Gastrocnemius medialis (tissue), 4 donors: ENCODE measurements around the gene NAPEPLD. TPM values are rescaled to one million over a fixed set of nuclear protein-coding genes. Genes with fewer than 3 reads are reported as not detected.
"Not testable (repeated sequence)": the region's sequence is repeated elsewhere in the genome, so short reads cannot be mapped to it uniquely, and the experiment has no call there.

ENCODE experiments used
- ATAC-seq, 2 donors: fragments of 150-250 bp; one replicate each; pipeline ENCODE4 v1.9.1; 2016
- DNase-seq, 2 donors: peaks; one replicate each; pipeline ENCODE4 v3.0.0-alpha.2; 2019
- H3K27ac ChIP-seq, 4 donors: fragments of 200-600 bp; sonication (generic); 1 replicate in 1 of 4; 2 replicates in 3 of 4; pipeline ENCODE4 v1.5.1; 2016 to 2018; ENCODE audit warnings: mild to moderate bottlenecking in 2 of 4, moderate library complexity in 1 of 4
- H3K27me3 ChIP-seq, 3 donors: fragments of 200-600 bp; sonication (generic) in 2 of 3; 1 replicate in 1 of 3; 2 replicates in 2 of 3; pipeline versions ENCODE4 v1.5.1 to v1.6.0; 2016 to 2019; ENCODE audit warnings: mild to moderate bottlenecking in 1 of 3, moderate library complexity in 1 of 3
- H3K36me3 ChIP-seq, 2 donors: fragments of 200-600 bp; sonication (generic) in 1 of 2; one replicate each; pipeline ENCODE4 v1.5.1; 2017 to 2018
- H3K4me1 ChIP-seq, 2 donors: fragments of 200-600 bp; sonication (generic) in 1 of 2; one replicate each; pipeline ENCODE4 v1.5.1; 2016 to 2017; ENCODE audit warnings: mild to moderate bottlenecking in 2 of 2
- H3K4me3 ChIP-seq, 4 donors: fragments of 200-600 bp; sonication (generic) in 3 of 4; 1 replicate in 1 of 4; 2 replicates in 3 of 4; pipeline ENCODE4 v1.5.1; 2016 to 2019; ENCODE audit warnings: mild to moderate bottlenecking in 2 of 4
- H3K9me3 ChIP-seq, 3 donors: fragments of 200-600 bp; sonication (generic) in 2 of 3; 1 replicate in 1 of 3; 2 replicates in 2 of 3; pipeline ENCODE4 v1.5.1; 2016 to 2019
- POLR2A ChIP-seq, 2 donors: fragments of 450-650 bp; IDR thresholded peaks; one replicate each; pipeline ENCODE4 v1.6.1; 2017; ENCODE audit warnings: antibody characterized with exemption in 2 of 2, mild to moderate bottlenecking in 2 of 2, moderate library complexity in 2 of 2
- in situ Hi-C, 4 donors: fragments of 200-750 bp; cut with MboI; loops; one replicate each; pipeline versions ENCODE4 v1.15.0 to v1.8.0; 2017; ENCODE audit warnings: low sequenced_read_pairs in 4 of 4
- intact Hi-C: fragments of 100-400 bp; cut with DNase I; formaldehyde crosslinking; loops from one replicate; pipeline ENCODE4 v1.15.1; 2023; ENCODE audit warnings: low total_unique reads
- total RNA-seq, 4 donors: library from RNA; depleted of rRNA; stranded (reverse); fragments of >200 nt; gene quantifications; one replicate each; pipeline versions ENCODE4 v1.1.0 to v1.2.3, GENCODE V29; 2016
- TF ChIP-seq, protein P1 (sequence below), 5 experiments: fragments of 450-650 bp in 3 of 5; fragments of 200-600 bp in 2 of 5; sonication (generic) in 2 of 5; IDR thresholded peaks in 4 of 5; conservative IDR thresholded peaks in 1 of 5; 1 replicate in 4 of 5; 2 replicates in 1 of 5; pipeline ENCODE4 v1.5.1; 2016 to 2019; ENCODE audit warnings: antibody characterized with exemption in 5 of 5, mild to moderate bottlenecking in 3 of 5, moderate library complexity in 3 of 5

The NAPEPLD gene
- total RNA-seq, result 1 to 10 TPM; 2.3 to 5.7 (median 4.0) TPM

DNA sequence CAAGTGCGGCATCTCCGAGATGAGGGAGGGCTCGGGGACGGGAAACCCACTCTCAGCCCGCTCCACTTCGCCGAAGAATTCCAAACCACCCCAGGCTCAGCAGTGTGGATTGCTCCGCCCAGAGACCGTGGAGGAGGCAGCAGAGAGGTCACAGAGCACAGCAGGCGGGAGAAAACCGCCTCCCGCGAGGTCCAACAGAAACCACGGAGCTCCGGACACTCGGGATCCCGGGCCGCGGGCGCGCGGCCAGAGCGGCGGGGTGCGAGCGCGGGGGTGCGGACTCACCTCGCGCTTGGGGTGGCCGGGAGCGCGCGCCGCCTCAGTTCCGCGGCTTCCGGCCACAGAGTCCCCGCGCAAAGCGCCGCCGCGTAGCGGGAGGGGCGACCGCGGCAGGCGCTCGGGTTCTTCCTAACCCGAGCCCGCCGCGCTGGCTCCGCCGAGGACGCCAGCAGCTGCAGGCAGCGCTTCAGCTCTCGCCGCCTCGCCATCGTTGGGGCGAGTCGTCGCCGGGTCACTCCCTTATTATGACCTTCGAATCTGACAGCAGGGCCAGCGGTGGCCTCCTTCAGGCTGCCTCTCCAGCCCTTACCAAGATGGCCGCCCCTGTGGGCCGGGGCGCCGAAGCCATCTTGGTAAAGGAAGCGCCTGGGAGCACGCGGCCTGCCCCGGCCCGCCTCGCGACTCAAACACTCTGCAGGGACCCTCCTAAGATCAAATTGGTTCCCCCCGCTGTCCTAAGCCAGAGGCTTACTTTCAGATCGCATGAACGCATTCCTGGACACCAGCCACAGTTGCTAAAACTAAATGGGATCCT is at the start of gene NAPEPLD:
Gene NAPEPLD, minus strand, starts transcription at position 106 of the 814 bp plus-strand sequence. CDS start 20,323 bp downstream, outside the sequence.
- peak within 1 kb of the TSS; percentile 69 to 94 (median 81) for H3K4me3 ChIP-seq
- TF ChIP-seq POLR2A (IDR thresholded peaks at IDR 0.05), result peak; percentile 44 to 45
- TF ChIP-seq, protein P1, sequence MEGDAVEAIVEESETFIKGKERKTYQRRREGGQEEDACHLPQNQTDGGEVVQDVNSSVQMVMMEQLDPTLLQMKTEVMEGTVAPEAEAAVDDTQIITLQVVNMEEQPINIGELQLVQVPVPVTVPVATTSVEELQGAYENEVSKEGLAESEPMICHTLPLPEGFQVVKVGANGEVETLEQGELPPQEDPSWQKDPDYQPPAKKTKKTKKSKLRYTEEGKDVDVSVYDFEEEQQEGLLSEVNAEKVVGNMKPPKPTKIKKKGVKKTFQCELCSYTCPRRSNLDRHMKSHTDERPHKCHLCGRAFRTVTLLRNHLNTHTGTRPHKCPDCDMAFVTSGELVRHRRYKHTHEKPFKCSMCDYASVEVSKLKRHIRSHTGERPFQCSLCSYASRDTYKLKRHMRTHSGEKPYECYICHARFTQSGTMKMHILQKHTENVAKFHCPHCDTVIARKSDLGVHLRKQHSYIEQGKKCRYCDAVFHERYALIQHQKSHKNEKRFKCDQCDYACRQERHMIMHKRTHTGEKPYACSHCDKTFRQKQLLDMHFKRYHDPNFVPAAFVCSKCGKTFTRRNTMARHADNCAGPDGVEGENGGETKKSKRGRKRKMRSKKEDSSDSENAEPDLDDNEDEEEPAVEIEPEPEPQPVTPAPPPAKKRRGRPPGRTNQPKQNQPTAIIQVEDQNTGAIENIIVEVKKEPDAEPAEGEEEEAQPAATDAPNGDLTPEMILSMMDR (IDR thresholded peaks at IDR 0.05 in 4 of 5, conservative IDR thresholded peaks at IDR 0.05 in 1 of 5), result peak in 1 of 5 experiments; percentile 15
- peak within 1 kb of the TSS; percentile 84 to 96 (median 92) for H3K27ac ChIP-seq
- in situ Hi-C loops (loop anchor here in 1 of 4 donors (10.0 kb wide), 1 partner anchor 64 kb away; no protein-coding TSS in a partner anchor), intact Hi-C loops (loop anchor here (2.0 kb wide), 1 partner anchor 74 kb away; the partner anchor contains the start of genes ARMC10 and FBXL13)
- peak; percentile 60 to 82 for DNase-seq
- ATAC-seq, result peak; percentile 92 to 95
- no peaks in the 10 kb centered on the region for H3K36me3 ChIP-seq
- H3K4me1 ChIP-seq, result peaks cover 25 to 29% of the 10 kb centered on the region in 2 donors
- no peaks in the 10 kb centered on the region for H3K9me3 ChIP-seq
- H3K27me3 ChIP-seq, result no peaks in the 10 kb centered on the region

DNA sequence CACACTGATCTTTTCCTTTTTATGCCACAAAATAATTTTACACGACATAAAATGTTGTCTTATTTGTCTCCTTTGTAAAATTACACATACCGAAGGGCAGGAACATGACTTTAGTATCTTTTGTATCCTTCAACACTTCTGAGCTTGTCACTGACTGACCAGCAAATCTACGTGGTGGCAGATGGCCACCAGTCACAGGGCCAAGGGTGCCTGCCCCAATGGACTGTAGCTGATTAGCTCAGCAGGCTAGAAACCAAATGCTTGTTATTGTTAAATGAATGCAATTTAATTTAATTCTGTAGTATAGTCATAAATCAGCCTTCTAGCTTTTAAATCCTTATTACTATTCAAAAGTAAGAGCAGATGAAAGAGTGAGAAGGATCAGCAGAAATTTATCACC is 49.2 kb upstream of the NAPEPLD start:
- DNase-seq, ATAC-seq, H3K27me3 ChIP-seq, intact Hi-C loops, H3K27ac ChIP-seq, H3K9me3 ChIP-seq, H3K36me3 ChIP-seq, in situ Hi-C loops, H3K4me1 ChIP-seq, H3K4me3 ChIP-seq: not testable (repeated sequence)

DNA sequence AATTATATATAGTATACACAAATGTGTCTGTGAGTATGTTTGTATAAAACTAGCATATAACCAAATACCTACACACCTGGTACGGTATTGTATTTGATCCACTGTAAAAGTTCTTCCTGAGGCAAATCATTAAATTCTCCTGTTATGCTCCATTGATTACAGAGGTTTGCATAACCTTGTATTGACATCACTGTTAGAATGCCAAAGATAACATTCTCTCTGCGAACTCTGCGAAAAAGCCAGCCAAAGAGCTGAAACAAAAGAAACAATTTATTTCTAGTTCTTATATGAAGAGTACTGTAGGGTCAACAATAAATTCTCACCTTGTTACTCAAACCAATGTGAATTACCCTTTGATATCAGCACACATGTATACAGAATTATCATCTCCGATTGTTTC is 46.5 kb upstream of the NAPEPLD start:
- in situ Hi-C loops, DNase-seq, H3K9me3 ChIP-seq: not testable (repeated sequence)

DNA sequence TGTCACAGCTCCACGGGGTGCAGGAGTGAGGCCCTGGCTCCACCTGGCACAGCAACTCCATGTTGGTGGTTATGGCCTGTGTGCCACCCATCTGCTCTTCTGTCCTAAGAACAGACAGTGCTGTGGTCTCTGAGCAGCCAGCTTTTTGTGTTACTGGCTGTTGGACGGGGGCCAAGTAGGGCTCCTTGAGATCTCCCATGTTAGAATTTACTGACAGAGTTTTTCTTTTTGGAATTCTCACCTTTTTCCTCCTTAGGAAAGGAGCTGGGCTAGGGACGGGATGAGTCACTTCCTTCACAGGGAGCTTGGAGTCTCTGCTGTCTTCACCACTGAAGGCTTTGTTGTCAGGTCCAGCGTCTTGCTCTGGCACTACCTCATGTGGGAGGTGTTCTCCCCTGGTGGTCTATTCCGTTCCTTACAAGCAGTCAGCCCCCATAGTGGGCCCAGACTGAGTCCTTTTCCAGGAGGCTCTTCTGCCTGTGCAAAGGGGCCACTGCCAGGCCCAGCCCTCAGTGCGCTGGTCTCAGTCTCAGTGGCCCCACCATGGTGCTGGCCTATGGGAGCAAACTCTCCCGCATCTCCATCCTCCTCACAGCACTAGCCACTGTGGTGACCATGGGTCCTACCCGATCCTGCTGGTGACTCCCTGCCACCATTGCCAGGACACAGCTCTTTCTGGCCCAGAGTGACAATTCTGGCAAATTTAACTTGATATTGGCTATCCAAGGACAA is 23.7 kb upstream of the NAPEPLD start:
- H3K27me3 ChIP-seq, intact Hi-C loops, in situ Hi-C loops, H3K4me1 ChIP-seq, DNase-seq, H3K27ac ChIP-seq, H3K4me3 ChIP-seq, ATAC-seq, H3K9me3 ChIP-seq, H3K36me3 ChIP-seq: not testable (repeated sequence)

More for the DNA sequence above, 46.5 kb upstream of the NAPEPLD start:
- intact Hi-C loops, H3K36me3 ChIP-seq, H3K27ac ChIP-seq, ATAC-seq, H3K4me3 ChIP-seq, H3K27me3 ChIP-seq, H3K4me1 ChIP-seq: not testable (repeated sequence)

DNA sequence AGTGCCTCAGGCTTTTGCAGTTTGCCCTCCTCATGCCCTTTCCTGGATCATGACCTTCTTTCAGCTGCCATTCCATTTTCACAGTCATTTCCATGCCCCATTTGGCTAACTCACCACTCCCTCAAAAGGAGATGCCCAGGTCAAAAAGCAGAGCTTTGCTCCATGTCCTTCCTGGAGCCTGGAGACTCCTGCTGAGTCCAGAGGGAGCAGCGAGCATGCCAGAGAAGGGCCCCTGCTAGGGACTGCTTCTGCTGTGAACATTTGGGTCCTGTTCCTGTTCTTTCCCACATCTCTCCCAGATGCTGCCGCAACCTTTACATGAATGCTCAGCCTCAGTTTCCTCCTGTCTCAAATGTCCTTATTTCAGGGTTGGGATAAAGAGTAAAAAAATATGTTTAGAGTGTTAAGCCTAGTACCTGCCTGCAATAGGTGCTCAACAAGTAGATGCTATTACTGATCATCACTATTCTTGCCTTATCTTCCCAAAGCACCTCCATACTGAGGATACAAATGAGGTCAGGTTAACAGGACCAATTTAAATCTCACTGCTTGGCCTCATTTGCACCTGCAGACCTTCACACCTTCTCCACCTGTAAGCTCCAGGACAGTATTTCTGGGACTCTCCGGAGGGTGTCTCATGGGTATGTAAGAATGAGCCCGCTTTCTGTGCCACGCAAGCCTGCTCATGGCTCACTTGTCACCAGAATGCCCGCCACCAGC is 23.0 kb upstream of the NAPEPLD start:
- DNase-seq, intact Hi-C loops, H3K4me3 ChIP-seq, H3K9me3 ChIP-seq, H3K27me3 ChIP-seq, H3K4me1 ChIP-seq, ATAC-seq, H3K36me3 ChIP-seq, in situ Hi-C loops, H3K27ac ChIP-seq: not testable (repeated sequence)

DNA sequence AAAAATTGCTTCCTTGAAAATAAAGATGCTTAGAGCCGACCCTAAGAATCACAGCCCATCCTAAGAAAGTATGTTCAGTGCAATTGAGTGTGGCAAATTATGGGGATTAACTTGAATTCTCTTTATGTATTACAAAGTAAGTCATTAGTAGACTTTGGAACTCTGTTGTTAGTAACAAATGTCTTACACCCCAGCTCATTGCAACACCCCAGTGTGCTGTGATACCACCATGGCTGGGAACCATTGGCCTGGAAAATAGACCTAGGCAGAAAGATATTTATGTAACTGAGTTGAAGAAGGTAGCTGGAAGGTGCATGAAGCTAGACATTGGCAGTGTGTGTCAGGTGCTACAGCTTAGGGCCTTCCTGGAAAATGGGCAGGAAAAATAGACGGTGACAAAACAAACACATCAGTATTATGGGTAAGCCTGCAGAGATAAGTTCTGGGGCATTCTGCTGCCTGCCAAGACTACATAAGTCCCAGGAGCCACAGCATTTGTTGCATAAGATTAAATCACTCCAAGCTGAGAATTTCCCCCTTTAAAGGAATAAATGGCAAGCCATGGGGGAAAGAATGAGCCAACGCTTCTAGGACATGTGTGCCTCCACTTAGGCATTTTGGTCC is 18.1 kb upstream of the NAPEPLD start:
- ATAC-seq, H3K27ac ChIP-seq, in situ Hi-C loops: not testable (repeated sequence)

DNA sequence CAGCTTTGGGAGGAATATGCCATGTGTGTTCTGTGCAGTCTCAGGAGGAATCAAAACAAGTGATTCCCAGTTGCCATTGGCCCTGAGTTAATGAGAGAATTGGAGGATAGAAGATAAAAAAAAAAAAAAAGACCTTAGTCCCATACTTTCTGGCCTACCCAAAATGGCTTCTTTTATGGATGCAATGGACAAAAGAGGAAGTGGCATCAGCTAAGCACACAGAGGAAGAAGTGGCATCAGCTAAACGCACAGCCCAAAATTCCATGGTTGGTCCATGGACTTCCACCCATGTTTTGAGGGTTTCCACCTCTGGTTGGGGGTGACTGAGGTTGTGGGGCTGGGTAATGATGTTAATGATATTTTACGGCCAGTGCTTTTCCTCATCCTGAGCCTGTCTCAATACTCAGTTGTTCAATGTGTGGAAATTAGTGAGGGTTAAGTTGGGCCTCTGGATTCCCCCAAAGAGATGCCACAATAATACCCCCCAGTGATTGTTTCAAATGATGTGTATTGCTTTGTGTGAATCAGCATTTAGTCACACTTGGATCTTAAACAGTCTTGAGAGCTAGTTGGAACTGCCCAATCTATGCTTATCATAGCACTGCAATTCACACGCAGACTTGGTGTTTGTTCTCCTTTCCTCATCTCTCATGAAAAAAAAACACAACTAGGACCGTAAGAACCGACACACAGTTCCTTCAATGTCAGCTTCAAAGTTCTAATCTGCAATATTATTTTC is 14.4 kb upstream of the NAPEPLD start:
- H3K27ac ChIP-seq, H3K4me1 ChIP-seq, H3K4me3 ChIP-seq, in situ Hi-C loops, H3K36me3 ChIP-seq, intact Hi-C loops, ATAC-seq, DNase-seq, H3K9me3 ChIP-seq, H3K27me3 ChIP-seq: not testable (repeated sequence)

More for the DNA sequence above, 18.1 kb upstream of the NAPEPLD start:
- H3K4me1 ChIP-seq, H3K36me3 ChIP-seq, H3K27me3 ChIP-seq, H3K9me3 ChIP-seq, H3K4me3 ChIP-seq, intact Hi-C loops, DNase-seq: not testable (repeated sequence)

DNA sequence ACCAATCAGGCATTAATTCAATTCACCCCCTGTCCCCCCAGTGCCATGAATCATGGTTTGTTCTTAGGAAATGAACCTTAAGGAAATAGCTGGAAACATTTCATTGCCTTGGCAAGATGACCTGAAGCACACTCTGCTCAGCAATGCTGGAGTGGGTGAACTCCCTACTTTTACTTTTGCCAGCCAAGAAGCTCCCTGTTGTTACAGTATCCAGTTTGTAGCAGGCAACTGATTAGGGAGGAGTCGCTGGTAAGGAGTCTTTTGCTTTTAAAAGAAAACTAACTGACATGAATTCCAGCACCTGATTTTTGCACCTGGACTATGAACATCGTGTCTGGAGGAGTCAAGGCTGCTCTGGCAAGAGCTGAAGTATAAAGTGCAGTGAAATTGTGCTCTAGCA is 13.7 kb upstream of the NAPEPLD start:
- H3K27me3 ChIP-seq, in situ Hi-C loops, H3K36me3 ChIP-seq, H3K4me1 ChIP-seq, DNase-seq, H3K4me3 ChIP-seq, H3K27ac ChIP-seq, H3K9me3 ChIP-seq, intact Hi-C loops: not testable (repeated sequence)
- peak in 1 of 2 donors; percentile 53 for ATAC-seq

DNA sequence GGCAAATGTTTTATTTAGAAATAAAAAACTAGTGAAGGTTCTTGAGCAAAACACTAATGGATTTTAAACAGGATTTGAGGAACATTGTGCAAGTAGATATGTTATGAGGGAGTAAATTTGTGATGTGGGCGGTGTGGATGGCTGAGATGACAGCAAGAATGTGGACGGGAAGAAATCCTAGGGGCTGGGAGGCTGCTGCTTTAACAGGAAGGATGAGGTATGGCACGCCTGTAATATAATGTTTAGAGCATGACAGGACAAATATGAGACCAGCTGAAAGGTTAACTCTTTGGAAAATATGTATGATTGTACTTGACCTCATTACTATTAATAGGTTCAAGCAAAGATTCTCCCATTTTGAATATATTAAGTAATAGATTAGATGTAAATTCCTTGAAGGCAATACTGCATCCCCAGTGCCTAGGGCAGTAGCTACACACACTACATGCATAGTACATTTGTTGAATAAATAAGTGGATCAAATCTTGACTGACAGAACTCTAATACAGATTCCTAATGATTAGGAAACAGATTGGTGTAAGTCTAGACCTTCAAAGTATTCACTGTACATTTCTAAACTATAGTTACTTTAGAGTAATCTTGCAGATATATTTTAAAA is 13.2 kb upstream of the NAPEPLD start:
- ATAC-seq, result not testable (repeated sequence)

More for the DNA sequence above, 13.2 kb upstream of the NAPEPLD start:
- H3K27ac ChIP-seq, H3K36me3 ChIP-seq, H3K4me3 ChIP-seq, in situ Hi-C loops, intact Hi-C loops, H3K9me3 ChIP-seq, DNase-seq, H3K27me3 ChIP-seq, H3K4me1 ChIP-seq: not testable (repeated sequence)
